Non-pigmented ciliary epithelial cell (primary cell): ENCODE measurements around the gene LITAF.
"Not testable (repeated sequence)": the region's sequence is repeated elsewhere in the genome, so short reads cannot be mapped to it uniquely, and the experiment has no call there.

ENCODE experiments used
- DNase-seq: peaks from one replicate; pipeline ENCODE4 v3.0.0-alpha.2; 2010; ENCODE audit warnings: low read depth

LITAF gene

DNA sequence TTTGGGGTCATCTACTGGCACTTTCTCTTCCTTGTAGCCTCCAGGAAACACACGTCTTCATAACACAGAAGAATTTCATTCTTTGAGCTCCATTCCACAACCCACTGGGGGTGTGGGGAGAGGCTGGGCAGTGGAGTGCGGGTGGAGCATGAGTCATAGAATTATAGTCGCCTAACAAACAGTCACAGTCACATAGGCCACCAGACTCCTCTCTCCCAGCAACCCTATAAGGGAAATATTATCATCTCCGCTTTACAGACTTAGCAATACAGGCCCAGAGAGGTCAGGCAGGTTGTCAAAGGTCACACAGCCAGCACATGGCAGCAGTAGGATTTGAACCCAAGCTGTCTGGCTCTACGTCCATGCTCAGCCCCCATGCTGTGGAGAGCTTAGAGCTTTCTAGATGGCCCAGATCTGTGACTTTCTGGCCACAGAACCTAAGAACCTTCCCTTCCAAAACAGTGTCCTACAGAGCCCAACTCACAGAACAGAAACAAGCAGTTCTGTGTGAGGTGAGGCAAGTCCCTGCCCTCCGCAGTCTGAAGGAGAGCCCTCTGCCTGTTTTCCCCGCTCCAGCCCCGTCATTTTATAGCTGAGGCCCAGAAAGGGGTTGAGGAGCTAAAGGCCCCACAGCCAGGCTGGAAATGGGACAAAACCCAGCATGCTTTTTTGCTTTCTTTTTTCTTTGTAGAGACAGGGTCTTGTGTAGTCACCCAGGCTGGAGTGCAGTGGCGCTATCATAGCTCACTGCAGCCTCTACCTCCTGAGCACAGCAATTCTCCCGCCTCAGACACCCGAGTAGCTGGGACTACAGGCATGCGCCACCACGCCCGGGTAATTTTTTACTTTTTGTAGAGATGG, 10.7 kb upstream of the LITAF start:
- DNase-seq, result no peak

DNA sequence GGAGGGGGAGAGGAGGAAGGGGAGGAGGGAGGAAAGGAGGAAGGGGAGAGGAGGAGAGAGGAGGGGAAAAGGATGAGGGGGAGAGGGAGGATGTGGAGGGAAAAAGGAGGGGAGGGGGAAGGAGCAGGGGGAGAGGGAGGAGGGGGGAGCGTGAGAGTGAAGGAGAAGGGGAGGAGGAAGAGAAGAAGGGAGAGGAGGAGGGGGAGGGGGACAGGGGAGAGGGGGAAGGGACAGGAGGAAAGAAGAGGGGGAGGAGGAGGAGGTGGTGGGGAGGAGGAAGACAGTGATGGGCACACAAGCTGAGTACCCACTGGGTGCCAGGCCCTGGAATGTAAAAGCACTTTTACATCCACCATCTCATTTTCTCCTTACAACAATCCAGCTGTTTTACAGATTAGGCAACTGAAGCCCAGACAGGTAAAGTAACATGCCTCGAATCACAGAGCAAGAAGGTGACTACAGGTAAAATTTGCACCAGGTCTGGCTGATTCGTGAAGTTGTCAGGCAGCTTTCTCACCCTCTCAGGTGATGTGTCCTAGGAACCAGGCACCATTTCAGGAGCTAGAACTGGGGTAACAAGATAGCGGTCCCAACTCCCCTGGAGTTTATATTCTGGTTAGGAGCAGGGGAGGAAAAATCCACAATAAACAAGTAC, 10.0 kb upstream of the LITAF start:
- DNase-seq, result no peak

DNA sequence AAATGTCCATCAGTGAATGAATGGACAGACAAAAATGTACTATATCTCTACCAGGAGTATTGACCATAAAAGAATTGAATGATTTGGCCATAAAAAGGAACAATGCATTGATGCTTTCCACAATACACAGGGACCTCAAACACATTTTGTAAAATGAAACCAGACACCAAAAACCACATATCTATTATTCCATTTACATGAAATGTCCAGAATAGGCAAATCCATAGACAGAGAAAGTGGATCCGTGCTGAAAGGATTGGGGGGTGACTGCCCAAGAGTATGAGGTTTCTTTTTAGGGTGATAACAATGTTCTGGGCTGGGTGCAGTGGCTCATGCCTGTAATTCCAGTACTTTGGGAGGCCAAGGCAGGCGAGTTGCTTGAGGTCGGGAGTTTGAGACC, 6.9 kb upstream of the LITAF start:
- DNase-seq, result no peak

DNA sequence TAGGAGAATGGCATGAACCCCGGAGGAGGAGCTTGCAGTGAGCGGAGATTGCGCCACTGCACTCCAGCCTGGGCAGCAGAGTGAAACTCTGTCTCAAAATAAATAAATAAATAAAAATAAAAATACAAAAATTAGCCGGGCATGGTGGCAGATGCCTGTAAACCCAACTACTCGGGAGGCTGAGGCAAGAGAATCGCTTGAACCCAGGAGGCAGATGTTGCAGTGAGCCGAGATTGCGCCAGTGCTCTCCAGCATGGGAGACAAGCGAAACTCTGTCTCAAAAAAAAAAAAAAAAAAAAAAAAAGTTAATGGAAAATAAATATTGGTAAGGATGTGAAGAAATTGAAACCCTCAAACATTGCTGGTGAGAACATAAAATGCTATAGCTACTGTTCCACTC, 6.4 kb upstream of the LITAF start:
- not testable (repeated sequence) for DNase-seq

DNA sequence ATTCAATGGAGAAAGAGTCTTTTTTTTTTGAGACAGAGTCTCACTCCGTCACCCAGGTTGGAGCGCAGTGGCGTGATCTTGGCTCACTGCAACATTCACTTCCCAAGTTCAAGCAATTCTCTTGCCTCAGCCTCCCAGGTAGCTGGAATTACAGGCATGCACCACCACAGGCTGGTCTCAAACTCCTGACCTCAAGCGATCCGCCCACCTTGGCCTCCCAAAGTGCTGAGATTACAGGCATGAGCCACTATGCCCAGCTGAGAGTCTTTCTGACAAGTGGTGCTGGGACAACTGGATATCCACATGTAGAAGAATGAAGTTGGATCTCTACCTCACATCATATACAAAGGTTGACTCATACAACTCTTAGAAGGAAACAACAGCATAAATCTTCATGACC, 4.9 kb upstream of the LITAF start:
- DNase-seq, result not testable (repeated sequence)

DNA sequence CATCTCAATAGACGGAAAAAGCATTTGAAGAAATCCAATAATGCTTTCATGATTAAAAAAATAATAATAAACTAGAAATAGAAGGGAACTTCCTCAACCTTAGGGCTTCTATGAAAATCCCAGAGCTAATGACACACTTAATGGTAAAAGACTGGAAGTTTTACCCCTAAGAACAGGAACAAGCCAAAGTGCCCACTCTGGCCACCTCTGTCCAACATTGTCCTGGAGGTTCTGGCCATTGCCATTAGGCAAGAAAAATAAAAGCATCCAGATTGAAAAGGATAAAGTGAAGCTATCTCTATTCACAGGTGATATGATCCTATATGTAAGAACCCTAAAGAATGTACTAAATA, 2.5 kb upstream of the LITAF start:
- no peak for DNase-seq

DNA sequence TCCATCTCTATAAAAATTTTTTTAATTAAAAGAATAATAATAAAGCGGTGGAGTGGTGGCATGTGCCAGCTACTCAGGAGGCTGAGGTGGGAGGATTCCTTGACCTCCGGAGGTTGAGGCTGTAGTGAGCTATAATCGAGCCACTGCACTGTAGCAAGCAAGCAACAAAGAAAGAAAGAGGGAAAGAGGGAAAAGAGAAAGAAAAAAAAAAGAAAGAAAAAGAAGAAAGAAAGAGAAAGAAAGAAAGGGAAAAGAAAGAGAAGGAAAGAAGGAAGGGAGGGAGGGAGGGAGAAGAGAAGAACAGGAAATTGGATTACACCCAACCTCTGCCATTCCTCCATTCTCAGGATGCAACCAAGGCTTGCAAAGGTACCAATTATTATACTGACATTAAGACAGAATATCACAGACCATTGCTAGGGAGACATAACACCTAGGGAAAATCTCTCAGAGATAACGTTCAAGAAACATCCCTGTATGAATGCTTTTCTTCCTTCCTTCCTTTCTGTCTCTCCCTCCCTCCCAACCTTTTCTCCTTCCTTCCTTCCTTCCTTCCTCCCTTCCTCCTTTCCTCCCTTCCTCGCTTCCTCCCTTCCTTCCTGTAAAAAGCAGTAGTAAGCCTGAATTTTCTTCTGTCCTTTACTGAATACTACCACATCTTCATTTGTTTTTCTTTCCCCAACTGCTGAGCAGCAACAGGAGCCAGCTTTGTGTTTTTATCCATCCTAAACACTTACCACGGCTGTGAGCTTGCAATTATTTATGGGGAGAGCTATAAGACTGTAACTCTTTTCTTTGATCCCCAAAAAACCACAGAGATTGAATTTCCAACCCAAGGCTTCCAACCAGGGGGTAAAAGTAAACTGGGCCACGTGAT, 1.8 kb upstream of the LITAF start:
- no peak for DNase-seq

DNA sequence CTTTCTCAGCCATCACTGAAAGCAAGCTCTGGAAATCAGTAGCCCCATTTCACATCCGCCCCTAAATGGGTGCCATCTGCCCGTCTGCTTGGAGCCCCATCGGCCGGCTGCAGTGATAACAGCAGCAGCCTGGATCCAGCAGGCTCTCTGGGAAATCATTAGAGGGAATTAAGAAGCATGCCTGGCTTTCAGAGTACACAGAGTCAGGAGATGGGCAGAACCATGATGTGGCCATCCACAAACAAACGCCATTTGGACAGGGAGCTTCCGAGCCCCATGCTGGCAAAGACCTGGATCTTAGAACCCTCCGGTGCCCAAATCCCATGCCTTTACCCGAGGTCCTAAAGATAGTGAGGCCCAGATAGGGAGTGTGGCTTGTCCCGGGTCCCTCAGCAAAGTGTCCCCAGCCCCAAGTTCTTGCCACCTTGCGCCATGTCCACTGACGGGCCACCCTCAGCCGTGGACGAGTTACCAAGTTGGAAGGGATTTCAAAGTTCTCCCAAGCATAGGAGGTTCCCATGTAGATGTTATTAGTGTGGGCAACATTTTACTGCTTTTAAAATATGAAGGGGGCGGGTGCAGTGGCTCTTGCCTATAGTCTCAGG, 1.0 kb upstream of the LITAF start:
- DNase-seq, result no peak

DNA sequence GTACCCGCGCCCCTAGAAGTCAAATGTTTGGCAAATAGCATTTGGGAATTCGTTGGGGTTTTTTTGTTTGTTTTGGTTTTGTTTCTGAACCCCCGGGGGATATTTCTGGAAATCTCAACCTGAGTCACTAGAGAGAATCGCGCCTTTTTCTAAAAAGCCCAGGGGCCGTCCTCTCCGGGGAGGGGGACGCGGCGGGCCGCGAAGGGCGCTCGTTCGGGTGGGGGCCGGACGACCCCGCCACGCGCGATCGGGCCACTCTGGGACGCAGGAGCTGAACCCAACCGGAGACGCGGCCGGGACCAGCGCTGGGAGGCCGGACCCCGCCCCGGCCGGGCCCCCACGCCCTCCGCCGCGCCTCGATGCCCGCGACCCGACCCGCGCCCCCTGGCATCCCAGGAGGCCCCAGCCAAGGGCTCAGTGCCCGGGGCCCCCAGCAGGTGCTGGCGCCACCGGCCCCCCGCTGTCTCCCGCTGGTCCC, 302 bp downstream of the LITAF start:
- DNase-seq, result no peak

DNA sequence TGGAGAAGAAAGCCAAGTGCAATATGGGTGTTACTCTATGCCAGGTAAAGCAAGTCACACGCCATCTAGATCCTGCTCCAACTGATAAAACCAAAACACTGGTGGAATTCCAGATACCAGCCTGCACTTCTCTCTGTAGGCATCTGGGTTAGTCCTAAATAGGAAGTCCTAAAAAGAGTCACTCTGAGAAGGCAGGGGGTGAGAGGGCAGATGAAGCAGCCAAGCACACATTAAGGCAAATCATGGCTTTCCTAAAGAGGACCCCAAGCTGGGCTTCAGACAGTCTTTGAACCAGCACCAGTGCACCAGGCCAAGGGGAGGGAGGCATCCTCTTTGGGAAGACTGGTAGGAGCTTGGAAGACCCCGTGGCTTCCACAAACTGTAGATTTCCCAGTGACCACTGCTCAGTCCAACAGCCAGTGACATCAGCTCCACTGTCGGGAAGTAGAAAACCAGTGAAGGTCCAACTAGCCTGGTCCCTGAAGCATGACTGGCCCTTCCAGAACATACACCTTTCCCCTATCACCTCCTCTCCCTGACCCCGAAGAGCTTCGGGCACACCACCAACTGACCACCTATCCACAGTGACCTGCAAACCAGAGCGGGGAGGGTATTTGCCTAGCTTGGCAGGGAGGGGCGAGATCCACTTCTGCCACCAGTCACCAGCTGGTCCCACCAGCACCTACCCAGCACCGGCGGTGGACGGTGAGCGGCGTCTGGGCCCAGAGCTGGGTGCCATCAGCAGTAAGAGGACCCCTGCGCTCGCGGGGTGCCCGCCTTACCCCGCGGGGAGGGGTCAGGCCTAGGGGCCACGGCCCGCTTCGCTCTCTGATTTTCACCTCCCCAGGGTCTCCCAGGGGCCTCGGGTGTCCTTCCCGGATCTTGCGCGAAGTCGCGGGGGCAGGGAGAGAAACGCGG, 1.0 kb downstream of the LITAF start:
- DNase-seq, result no peak

DNA sequence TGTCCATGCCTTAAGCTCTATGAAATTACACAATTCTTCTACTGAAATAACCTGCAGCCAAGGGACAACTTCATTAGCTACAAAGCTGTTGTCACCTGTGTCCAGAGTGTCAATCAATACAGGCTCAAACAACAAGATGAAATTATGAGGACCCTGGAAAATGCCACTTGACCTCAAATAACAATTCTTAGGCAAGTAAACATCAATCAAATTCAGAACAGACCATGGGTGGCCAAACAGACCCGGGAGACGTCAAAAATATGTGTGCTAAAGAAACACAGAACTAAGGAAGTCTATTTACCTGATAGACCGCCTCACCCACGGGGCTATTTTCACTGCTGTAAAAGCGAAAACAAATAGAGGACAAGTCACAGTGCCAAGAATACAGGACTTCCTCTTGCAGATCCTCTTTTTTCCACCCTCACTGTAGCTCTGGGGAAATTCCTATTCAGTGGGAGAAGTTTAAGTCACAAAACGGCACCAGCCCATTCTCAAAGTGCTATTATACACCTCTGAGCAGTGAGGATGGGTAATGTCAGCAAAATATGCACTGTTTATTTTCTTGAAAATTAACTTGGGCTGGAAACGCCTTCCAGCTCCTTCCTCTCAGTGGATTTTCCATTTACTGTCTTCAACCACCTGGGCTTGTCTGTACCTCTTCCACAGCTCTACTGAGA, 2.7 kb downstream of the LITAF start:
- no peak for DNase-seq

DNA sequence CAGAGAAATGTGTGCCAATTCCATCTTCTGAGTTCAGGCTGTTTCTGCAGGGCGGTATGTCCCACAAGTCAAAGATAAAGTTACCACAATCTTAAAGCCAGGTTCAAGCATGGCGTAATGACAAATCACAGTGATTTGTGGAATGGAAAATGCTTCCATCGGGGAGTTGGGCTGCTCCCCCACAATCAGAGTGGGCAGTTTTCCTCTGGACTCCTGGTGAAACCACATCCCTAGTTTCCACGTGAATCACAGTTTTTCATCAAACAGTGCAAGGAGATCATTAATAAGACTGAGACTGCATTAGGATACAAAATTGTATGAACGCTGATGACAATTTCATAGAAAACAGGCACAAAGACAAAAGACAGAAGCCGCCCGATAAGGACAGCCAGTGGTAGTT, 3.6 kb downstream of the LITAF start:
- peak; percentile 24 for DNase-seq

DNA sequence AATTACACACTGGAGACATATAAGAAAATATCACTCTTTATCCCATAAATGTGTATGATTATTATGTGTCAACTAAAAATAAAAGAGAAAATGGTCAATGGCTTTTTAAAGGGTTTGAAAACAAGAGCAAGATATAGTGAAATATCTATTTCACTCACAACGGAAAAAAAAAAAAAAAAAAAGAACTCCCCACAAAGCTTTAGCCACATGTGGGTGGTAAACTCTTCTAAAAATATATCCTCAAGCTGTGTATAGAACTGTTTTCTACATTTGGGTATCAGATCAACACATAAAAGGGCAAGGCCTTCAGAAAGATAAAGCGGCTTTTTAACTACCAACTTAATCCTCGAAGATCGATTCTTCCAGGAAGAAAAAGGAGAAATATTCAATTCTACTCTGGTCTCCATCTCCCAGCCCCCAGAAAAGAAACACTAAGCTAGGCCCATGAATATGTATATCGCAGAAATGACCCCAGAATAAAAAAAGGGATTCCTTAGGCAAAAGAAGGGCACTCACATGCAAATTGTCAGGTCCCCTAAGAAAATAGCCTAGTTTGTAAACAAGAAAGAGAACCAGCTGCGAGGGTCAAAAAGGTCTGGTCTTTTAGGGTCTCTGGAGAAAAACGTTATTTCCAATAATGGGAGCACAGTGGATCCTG, 4.4 kb downstream of the LITAF start:
- no peak for DNase-seq

DNA sequence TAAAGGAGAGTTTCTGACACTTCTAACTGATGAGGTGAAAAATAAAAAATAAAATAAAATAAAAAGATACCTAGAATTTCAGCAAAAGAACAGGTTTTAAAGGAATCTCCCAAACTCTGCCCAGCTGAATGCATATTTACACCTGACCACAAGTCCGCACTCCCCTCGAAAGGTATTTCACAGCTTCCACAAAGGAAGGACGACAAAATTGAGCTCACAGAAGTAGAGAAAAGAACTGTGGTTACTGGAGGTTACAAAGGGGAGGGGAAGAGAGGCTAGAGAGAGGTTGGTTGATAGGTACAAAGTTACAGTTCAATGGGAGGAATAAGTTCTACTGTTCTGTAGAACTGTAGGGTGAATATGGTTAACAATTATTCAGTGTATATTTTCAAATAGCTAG, 5.0 kb downstream of the LITAF start:
- DNase-seq, result no peak

DNA sequence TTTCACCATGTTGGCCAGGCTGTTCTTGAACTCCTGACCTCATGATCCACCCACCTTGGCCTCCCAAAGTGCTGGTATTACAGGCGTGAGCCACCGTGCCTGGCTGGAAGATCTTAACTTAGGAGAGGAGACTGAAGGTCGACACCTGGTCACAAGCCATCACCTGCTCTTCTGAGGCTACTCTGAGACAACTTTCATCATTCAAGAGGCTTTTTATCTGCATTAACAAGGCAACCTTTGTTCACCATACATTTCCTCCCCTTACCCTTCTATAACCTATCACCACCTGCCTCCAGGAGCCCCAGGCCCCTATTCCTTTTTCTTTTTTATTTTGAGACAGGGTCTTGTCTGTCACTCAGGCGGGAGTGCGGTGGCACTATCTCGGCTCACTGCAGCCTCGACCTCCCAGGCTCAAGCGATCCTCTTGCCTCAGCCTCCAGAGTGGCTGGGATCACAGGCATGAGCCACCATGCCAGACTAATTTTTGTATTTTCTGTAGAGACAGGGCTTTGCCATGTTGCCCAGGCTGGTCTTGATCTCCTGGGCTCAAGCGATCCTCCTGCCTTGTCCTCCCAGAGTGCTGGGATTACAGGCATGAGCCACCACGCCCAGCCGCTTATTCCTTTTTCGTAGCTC, 6.2 kb downstream of the LITAF start:
- DNase-seq, result no peak

DNA sequence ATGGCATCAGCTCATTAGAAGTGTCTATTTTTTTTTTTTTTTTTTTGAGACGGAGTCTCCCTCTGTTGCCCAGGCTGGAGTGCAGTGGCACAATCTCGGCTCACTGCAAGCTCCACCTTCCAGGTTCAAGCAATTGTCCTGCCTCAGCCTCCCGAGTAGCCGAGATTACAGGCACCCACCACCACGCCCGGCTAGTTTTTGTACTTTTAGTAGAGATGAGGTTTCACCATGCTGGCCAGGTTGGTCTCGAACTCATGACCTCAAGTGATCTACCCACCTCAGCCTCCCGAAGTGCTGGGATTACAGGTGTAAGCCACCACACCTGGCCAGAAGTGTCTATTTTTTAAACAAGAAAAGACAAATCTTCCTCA, 9.4 kb downstream of the LITAF start:
- DNase-seq, result not testable (repeated sequence)

DNA sequence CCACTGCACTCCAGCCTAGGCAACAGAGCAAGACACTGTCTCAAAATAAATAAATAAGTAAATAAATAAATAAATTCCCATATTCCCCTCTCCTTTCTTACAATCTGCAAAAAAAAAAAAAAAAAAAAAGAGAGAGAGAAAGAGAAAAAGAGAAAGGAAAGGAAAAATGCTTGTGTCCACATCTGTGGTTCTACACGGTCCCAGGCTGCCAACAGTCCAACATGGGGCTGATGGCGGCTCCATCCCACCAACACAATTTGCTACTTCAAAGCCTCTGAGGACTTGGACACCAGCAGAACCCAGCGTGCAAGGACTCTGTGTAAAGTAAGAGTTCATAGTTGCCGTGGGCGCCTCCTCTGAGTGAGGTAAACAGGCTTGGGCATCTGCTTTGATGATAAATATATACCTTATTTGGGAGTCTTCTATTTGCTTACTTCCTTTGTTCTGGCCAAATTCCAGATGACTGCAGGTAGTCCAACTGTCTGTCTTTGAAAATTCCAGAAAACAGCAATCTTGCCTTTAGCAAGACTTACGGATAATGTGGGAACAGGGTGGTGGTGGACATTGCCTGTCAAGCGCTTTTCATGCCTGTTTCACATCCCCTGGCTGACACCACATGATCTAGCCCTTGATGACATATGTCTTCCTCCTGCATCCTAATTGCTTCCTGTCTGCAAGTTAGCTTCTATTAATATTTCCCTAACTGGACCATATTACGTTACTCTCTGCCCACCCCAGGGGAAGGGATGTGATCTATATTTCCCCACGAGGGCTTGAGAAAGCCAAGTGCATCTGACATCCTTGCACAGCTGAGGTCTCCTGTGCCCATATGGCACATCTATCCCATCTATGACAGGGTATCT, 10.1 kb downstream of the LITAF start:
- DNase-seq, result no peak

DNA sequence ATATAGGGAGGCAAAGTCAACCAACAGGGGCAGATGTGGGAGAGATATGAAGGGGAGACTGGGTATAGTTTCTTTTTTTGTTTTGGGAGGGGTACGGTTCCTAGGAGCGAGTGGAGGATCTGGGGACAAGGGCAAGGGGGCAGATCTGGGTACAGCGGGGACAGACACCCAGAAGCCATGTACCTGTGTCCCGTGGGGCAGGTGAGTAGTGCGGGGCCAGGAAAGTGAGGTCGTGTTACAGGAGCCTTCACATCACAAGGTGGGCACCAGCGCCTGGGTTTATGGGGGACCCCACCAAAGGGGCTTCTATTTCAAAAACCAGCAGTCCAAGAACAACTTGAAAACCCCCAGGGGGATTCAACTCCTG, 11.5 kb downstream of the LITAF start:
- DNase-seq, result no peak
